Cardiac muscle cell (in vitro differentiated cells and primary cell): ENCODE data around the gene TSHZ1. TPM values are rescaled to one million over a fixed set of nuclear protein-coding genes. Genes with fewer than 3 reads are reported as not detected.

Experiments
- DNase-seq, 2 donors: peaks; one replicate each; pipeline versions ENCODE4 v3.0.0 to v3.0.0-alpha.2; 2010 to 2017; ENCODE audit warnings: low read depth in 1 of 2, low spot score in 1 of 2
- H3K27ac ChIP-seq: fragments of 200-600 bp; sonication (generic); 2 replicates; pipeline ENCODE4 v1.5.1; 2016
- H3K27me3 ChIP-seq: fragments of 200-600 bp; sonication (generic); 2 replicates; pipeline ENCODE4 v1.6.0; 2016; ENCODE audit warnings: control low read depth
- H3K36me3 ChIP-seq: fragments of 200-600 bp; sonication (generic); 2 replicates; pipeline ENCODE4 v1.5.1; 2016; ENCODE audit warnings: control low read depth
- H3K4me1 ChIP-seq: fragments of 200-600 bp; sonication (generic); 2 replicates; pipeline ENCODE4 v1.8.1; 2017; ENCODE audit warnings: low read depth, mild to moderate bottlenecking, mixed run types
- H3K4me3 ChIP-seq: fragments of 200-600 bp; sonication (generic); 2 replicates; pipeline ENCODE4 v1.5.1; 2016; ENCODE audit warnings: mild to moderate bottlenecking
- H3K9me3 ChIP-seq: fragments of 200-600 bp; sonication (generic); 2 replicates; pipeline ENCODE4 v1.5.1; 2017; ENCODE audit warnings: low read depth, mild to moderate bottlenecking, control low read depth
- polyA plus RNA-seq: library from polyadenylated mRNA; unstranded; fragments of >200 nt; fragmentation: Nextera tagmentation; extraction: Ambion mirVana; gene quantifications from 2 replicates; pipeline ENCODE4 v1.2.1, GENCODE V29; 2016
- total RNA-seq: library from RNA; depleted of rRNA; stranded (reverse); fragments of >200 nt; gene quantifications from 2 replicates; pipeline ENCODE4 v1.2.3, GENCODE V29; 2016
- TF ChIP-seq, protein P1 (sequence below): IDR thresholded peaks from 2 replicates; pipeline ENCODE4 v1.5.1; 2012; ENCODE audit warnings: low read depth, mild to moderate bottlenecking, low read length

TSHZ1 gene
- total and polyA plus RNA-seq, 2 experiments from 2014 or later = 6.5 to 13.5 TPM

DNA sequence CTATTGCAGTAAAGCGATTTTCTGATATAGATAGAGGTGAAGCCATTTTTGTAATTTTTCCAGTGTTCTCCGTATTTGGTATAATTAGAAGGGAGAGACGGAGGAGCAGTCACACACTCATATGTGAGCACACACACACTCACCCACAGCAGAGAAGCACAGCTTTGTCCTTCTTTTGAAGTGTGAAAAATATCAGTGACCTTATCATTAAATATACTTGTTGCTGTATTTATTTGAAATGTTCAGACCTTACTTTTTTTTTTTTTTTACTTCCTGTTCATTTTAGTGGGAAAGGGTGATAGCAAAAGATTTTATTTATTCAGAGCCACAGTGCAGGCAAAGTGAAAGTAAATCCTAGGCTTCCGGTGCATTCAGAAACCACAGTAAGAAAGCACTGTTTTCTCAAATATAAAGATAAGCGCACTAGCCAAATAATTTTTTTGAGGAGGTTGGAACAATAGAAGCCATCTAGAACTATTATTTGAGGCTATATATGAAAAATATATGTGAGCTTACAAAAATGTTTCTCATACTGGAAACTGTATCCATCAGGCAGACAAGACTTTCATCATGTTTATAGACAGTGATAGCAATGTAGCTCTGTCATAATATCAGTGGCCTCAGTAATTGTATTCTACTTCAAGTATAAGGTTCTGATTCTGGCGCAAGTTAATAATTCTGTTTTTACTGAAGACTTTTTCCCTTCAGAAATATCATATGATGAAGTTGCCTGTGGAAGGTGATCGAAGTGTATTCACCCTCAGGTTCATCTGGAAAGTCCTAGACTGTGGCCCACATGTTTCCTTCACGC, 37.2 kb downstream of the TSHZ1 start:
- Histone ChIP-seq H3K27ac (no peak overlapping the region), H3K36me3 (no peaks in the 10 kb centered on the region), H3K4me3 (no peak overlapping the region), H3K4me1 (peaks cover 11% of the 10 kb centered on the region), H3K9me3 (no peaks in the 10 kb centered on the region), H3K27me3 (no peaks in the 10 kb centered on the region)
- TF ChIP-seq, protein P1, sequence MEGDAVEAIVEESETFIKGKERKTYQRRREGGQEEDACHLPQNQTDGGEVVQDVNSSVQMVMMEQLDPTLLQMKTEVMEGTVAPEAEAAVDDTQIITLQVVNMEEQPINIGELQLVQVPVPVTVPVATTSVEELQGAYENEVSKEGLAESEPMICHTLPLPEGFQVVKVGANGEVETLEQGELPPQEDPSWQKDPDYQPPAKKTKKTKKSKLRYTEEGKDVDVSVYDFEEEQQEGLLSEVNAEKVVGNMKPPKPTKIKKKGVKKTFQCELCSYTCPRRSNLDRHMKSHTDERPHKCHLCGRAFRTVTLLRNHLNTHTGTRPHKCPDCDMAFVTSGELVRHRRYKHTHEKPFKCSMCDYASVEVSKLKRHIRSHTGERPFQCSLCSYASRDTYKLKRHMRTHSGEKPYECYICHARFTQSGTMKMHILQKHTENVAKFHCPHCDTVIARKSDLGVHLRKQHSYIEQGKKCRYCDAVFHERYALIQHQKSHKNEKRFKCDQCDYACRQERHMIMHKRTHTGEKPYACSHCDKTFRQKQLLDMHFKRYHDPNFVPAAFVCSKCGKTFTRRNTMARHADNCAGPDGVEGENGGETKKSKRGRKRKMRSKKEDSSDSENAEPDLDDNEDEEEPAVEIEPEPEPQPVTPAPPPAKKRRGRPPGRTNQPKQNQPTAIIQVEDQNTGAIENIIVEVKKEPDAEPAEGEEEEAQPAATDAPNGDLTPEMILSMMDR = no peak
- DNase-seq = peak in 1 of 2 donors; percentile 72

DNA sequence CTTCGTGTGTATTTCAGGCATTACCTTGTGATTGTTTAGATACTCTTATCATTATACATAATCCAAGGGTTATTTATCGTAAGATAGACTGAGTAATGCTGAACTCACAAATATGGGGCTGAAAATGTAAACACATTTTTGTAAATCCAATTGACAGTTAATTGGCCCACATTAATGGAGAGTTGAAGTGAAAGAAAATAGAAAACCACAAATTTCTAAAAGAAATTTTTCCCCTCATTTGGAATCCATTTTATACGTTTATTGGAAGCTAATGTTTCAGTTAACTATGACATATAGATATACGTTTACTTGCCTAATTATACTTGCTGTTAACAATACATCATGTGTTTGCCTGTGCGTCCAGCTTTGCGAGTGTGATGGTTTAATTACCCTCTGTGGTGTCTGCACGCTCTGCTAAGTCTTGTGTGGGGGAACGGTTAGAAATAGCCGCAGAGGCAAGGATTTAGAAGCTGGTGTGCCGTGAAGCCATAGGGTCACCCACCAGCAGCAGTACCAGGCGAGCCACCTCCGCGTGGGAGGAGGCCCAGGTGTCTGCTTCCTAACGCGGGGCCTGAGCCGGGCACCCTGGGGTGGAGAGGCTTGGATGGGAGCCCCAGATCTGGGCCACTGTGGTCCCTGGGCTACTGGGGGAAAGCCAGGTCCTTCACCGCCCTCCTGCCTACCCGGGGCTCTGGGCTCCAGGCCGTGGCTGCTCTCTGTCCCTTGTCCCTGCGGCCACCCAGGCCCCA, 38.0 kb downstream of the TSHZ1 start:
- Histone ChIP-seq H3K27ac (no peak overlapping the region), H3K27me3 (no peaks in the 10 kb centered on the region), H3K36me3 (no peaks in the 10 kb centered on the region), H3K9me3 (no peaks in the 10 kb centered on the region), H3K4me1 (peaks cover 11% of the 10 kb centered on the region), H3K4me3 (no peak overlapping the region)
- TF ChIP-seq, protein P1 = no peak
- no peak for DNase-seq

DNA sequence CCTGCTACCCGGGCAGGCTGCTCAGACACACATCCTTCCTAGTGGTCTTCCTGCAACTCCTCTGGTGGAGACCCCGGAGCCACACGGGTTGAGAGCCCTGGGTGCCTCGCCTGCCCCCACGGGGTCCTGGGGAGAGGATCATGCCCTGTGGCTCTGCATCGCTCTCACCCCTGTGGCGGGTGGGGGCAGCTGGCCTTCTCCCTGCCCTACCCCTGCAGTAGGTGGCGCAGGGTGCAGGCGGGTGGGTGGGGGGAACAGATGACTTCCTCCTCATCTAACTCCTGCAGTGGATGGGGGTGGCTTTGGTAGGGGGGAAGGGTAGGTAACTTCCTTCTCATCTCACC, 38.5 kb downstream of the TSHZ1 start:
- DNase-seq = no peak
- Histone ChIP-seq H3K9me3 (no peaks in the 10 kb centered on the region), H3K4me3 (no peak overlapping the region), H3K27me3 (no peaks in the 10 kb centered on the region), H3K4me1 (peaks cover 11% of the 10 kb centered on the region), H3K36me3 (no peaks in the 10 kb centered on the region), H3K27ac (no peak overlapping the region)
- TF ChIP-seq, protein P1 = no peak

DNA sequence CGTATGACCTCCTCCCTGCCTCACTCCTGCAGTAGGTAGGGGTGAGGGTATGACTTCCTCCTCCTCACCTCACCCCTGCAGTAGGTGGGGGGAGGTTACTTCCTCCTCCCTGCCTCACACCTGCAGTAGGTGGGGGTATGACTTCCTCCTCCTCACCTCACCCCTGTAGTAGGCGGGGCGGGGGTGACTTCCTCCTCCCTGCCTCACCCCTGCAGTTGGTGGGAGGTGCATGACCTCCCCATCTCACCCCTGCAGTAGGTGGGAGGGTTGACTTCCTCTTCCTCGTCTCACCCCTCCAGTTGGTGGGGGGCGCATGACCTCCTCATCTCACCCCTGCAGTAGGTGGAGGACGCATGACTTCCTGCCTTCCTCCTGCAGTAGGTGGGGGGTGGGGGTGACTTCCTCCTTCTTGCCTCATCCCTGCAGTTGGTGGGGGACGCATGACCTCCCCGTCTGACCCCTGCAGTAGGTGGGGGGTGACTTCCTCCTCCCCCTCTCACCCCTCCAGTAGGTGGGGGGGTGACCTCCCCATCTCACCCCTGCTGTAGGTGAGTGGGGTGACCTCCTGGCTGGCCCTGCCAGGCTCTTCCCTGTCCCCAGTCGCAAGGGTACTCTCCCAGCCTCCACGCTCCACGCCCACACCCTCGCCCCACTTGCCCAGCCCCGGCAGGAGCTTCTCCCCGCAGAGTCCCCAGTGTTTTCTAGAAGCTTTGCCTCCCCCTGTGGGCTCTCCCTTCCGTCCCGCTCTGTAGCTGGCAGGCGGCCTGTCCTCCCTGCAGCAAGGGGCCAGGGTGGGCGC, 39.3 kb downstream of the TSHZ1 start:
- no peaks in the 10 kb centered on the region for H3K27me3 ChIP-seq
- peaks cover 9% of the 10 kb centered on the region for H3K4me1 ChIP-seq
- H3K4me3 ChIP-seq = no peak overlapping the region
- no peak for DNase-seq
- no peak overlapping the region for H3K27ac ChIP-seq
- TF ChIP-seq, protein P1 = no peak
- H3K9me3 ChIP-seq = no peaks in the 10 kb centered on the region
- H3K36me3 ChIP-seq = no peaks in the 10 kb centered on the region

DNA sequence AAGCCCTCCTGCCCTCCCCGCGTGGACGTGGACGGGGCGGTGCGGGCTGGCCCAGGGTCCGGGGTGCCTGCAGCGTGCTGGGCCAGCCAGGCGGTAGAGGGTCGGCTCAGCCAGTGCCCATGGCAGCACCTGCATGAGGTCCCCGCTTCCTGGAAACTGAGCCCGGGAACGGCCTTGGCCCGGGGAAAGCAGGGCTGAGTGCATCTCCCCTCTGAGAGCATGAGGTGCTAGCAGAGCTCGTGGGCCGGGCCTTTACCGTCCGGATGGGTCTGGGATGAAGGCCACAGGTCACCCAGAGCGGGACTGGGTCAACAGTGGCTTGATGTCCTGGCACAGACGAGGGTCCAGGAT, 39.8 kb downstream of the TSHZ1 start:
- no peak for DNase-seq
- peaks cover 6% of the 10 kb centered on the region for H3K4me1 ChIP-seq
- H3K27me3 ChIP-seq = no peaks in the 10 kb centered on the region
- TF ChIP-seq, protein P1 = no peak
- H3K9me3 ChIP-seq = no peaks in the 10 kb centered on the region
- H3K36me3 ChIP-seq = no peaks in the 10 kb centered on the region
- no peak overlapping the region for H3K4me3 ChIP-seq
- no peak overlapping the region for H3K27ac ChIP-seq
